Endothelial cell of umbilical vein (primary cell): ENCODE measurements around the gene NEAT1. TPM values are rescaled to one million over a fixed set of nuclear protein-coding genes. Genes with fewer than 3 reads are reported as not detected.
A peak's percentile ranks its signal among the peaks of the same experiment; 100 is the strongest.

Experiments used
- BruUV-seq: library from RNA; stranded (reverse); fragments of 400-500 nt; replicated peaks from 2 replicates; lab custom pipeline; 2021; lab: Mats Ljungman, UMichigan
- CTCF ChIA-PET: fragments of 300-600, 350-600 bp; sonication (Branson Sonifier 250); formaldehyde crosslinking; loops from one replicate; lab custom pipeline; 2021; ENCODE audit warnings: antibody characterized with exemption, inconsistent platforms; lab: Charles Lee
- POLR2A ChIA-PET: fragments of 300-600, 350-600 bp; sonication (Branson Sonifier 250); formaldehyde crosslinking; loops from one replicate; lab custom pipeline; 2021; ENCODE audit warnings: antibody characterized with exemption, inconsistent platforms; lab: Charles Lee
- DNase-seq: peaks from one replicate; pipeline ENCODE4 v3.0.0-alpha.2; 2011; ENCODE audit warnings: low read depth, low spot score
- FAIRE-seq: peaks from 2 replicates; lab custom pipeline; 2011; peaks lifted over from hg19 to GRCh38; lab: Jason Lieb, UNC
- H2AFZ ChIP-seq: 2 replicates; pipeline ENCODE4 v1.6.0; 2012; ENCODE audit warnings: low read depth, low read length, control low read depth, inconsistent platforms
- H3K27ac ChIP-seq: 2 replicates; pipeline ENCODE4 v1.5.1; 2011; ENCODE audit warnings: low read depth, mild to moderate bottlenecking, control low read depth, low read length, moderate library complexity; ENCODE audit not compliant: insufficient read depth
- H3K27me3 ChIP-seq, 2 experiments: 2 replicates each; pipeline versions ENCODE4 v1.6.0 to v1.6.1; 2011; ENCODE audit warnings: low read length in 2 of 2, mixed read lengths in 1 of 2; ENCODE audit not compliant: control insufficient read depth in 2 of 2, insufficient read depth in 2 of 2
- H3K36me3 ChIP-seq, 2 experiments: 2 replicates in 1 of 2; 3 replicates in 1 of 2; pipeline ENCODE4 v1.5.1; 2011; ENCODE audit warnings: low read length in 2 of 2, mild to moderate bottlenecking in 1 of 2, moderate library complexity in 1 of 2; ENCODE audit not compliant: control insufficient read depth in 2 of 2, insufficient read depth in 2 of 2; ENCODE audit errors: extremely low read depth in 1 of 2
- H3K4me1 ChIP-seq: 3 replicates; pipeline ENCODE4 v1.5.1; 2011; ENCODE audit warnings: mild to moderate bottlenecking, low read length; ENCODE audit not compliant: control insufficient read depth, insufficient read depth; ENCODE audit errors: extremely low read depth
- H3K4me2 ChIP-seq: 2 replicates; pipeline ENCODE4 v1.6.1; 2011; ENCODE audit warnings: low read length, control low read depth, mixed read lengths; ENCODE audit not compliant: insufficient read depth
- H3K4me3 ChIP-seq, 3 experiments: fragments of 200-600 bp in 1 of 3; sonication (generic), shearing (Covaris generic) in 1 of 3; replicated peaks in 1 of 3; 2 replicates each; pipeline ENCODE4 v1.5.1; 2011 to 2016; ENCODE audit warnings: control low read depth in 3 of 3, low read length in 3 of 3, mild to moderate bottlenecking in 2 of 3, inconsistent platforms in 1 of 3, low read depth in 1 of 3, moderate library complexity in 1 of 3; ENCODE audit not compliant: insufficient read depth in 1 of 3
- H3K79me2 ChIP-seq: 2 replicates; pipeline ENCODE4 v1.6.0; 2012; ENCODE audit warnings: low read length, inconsistent platforms; ENCODE audit not compliant: control insufficient read depth, insufficient read depth
- H3K9ac ChIP-seq: replicated peaks from 2 replicates; pipeline ENCODE3; 2011; ENCODE audit warnings: low read length, control low read depth; ENCODE audit not compliant: insufficient read depth; ENCODE audit errors: extremely low read depth
- H3K9me1 ChIP-seq: replicated peaks from 3 replicates; pipeline ENCODE4 v1.6.0; 2011; ENCODE audit warnings: mild to moderate bottlenecking, low read length; ENCODE audit not compliant: control insufficient read depth, insufficient read depth; ENCODE audit errors: extremely low read depth
- H3K9me3 ChIP-seq: replicated peaks from 2 replicates; pipeline ENCODE4 v1.5.1; 2012; ENCODE audit warnings: low read length, inconsistent platforms; ENCODE audit not compliant: control insufficient read depth, insufficient read depth
- H4K20me1 ChIP-seq: replicated peaks from 2 replicates; pipeline ENCODE3; 2011; ENCODE audit warnings: mild to moderate bottlenecking, low read length; ENCODE audit not compliant: control insufficient read depth, insufficient read depth; ENCODE audit errors: extremely low read depth
- CTCF ChIP-seq, 2 donors: IDR thresholded peaks; 1 replicate in 1 of 2; 2 replicates in 1 of 2; pipeline ENCODE4 v1.5.1; 2011; ENCODE audit warnings: low read length in 2 of 2, mild to moderate bottlenecking in 2 of 2, moderate library complexity in 2 of 2, control low read depth in 1 of 2, inconsistent platforms in 1 of 2, low read depth in 1 of 2; ENCODE audit not compliant: insufficient read depth in 1 of 2; ENCODE audit errors: extremely low read depth in 1 of 2
- EZH2 ChIP-seq: IDR thresholded peaks from 2 replicates; pipeline ENCODE4 v1.6.1; 2012; ENCODE audit warnings: borderline replicate concordance, low read depth, mild to moderate bottlenecking, moderate library complexity, low read length, inconsistent platforms; ENCODE audit not compliant: severe bottlenecking
- FOS ChIP-seq: IDR thresholded peaks from 2 replicates; pipeline ENCODE4 v1.6.1; 2011; ENCODE audit warnings: mild to moderate bottlenecking, low read length, moderate library complexity, borderline replicate concordance; ENCODE audit not compliant: insufficient read depth
- GATA2 ChIP-seq: IDR thresholded peaks from 2 replicates; pipeline ENCODE4 v1.7.0; 2011; ENCODE audit warnings: low read depth, mild to moderate bottlenecking, moderate library complexity, mixed read lengths, low read length; ENCODE audit not compliant: insufficient read length, insufficient read depth
- JUN ChIP-seq: IDR thresholded peaks from 2 replicates; pipeline ENCODE4 v1.6.1; 2011; ENCODE audit warnings: borderline replicate concordance, low read depth; ENCODE audit not compliant: insufficient read length, insufficient read depth
- MAX ChIP-seq: IDR thresholded peaks from 2 replicates; pipeline ENCODE4 v1.6.1; 2011; ENCODE audit not compliant: insufficient read depth, insufficient read length
- MYC ChIP-seq: IDR thresholded peaks from one replicate; pipeline ENCODE4 v1.6.1; 2011; ENCODE audit warnings: mild to moderate bottlenecking, low read depth, low read length
- POLR2A ChIP-seq: IDR thresholded peaks from 2 replicates; pipeline ENCODE4 v1.6.1; 2012; ENCODE audit warnings: low read depth, mild to moderate bottlenecking, control low read depth, low read length
- POLR2AphosphoS5 ChIP-seq: IDR thresholded peaks from 2 replicates; pipeline ENCODE4 v1.6.1; 2012; ENCODE audit warnings: low read depth, mild to moderate bottlenecking, control low read depth, low read length, moderate library complexity; ENCODE audit not compliant: insufficient read depth
- dilution Hi-C: fragments of 300-500 bp; cut with MboI; formaldehyde crosslinking; loops from one replicate; pipeline ENCODE4 v1.15.0; 2019; ENCODE audit warnings: low sequenced_read_pairs; ENCODE audit not compliant: extremely low pct_ligation_motif_present
- intact Hi-C: fragments of 100-400 bp; cut with micrococcal nuclease; formaldehyde crosslinking; loops from one replicate; pipeline ENCODE4 v1.10.0; 2022
- polyA plus RNA-seq, 4 experiments: library from polyadenylated mRNA; depleted of rRNA in 3 of 4; stranded (reverse) in 3 of 4; unstranded in 1 of 4; fragments of >200 nt; gene quantifications; 2 replicates each; pipeline versions ENCODE4 v1.2.1 to v1.2.3, GENCODE V29; 2011 to 2012; ENCODE audit warnings: missing spikeins in 1 of 4
- total RNA-seq: library from RNA; stranded (reverse); gene quantifications from 2 replicates; pipeline ENCODE4 v1.2.3, GENCODE V29; 2021

The NEAT1 gene
- total and polyA plus RNA-seq, 2 donors (not counting 3 experiments of a cell fraction or from before 2014, with no cell fraction given) = 34.4 to 957 TPM

- Histone ChIP-seq H3K4me1 (peaks cover 39% of the 10 kb centered on the region), H2AFZ (no peak overlapping the region), H3K36me3 (peaks cover 19 to 27% of the 10 kb centered on the region in 2 experiments), H3K4me2 (peak overlapping the region; percentile 21), H4K20me1 (peaks cover 16% of the 10 kb centered on the region), H3K9ac (no peak overlapping the region), H3K27me3 (no peaks in the 10 kb centered on the region), H3K4me3 (no peak overlapping the region), H3K9me3 (no peaks in the 10 kb centered on the region), H3K9me1 (no peaks in the 10 kb centered on the region), H3K79me2 (peaks cover 96% of the 10 kb centered on the region), H3K27ac (no peak overlapping the region)
- no peak for FAIRE-seq
- dilution Hi-C loops = no loop called here
- CTCF ChIA-PET = interaction anchor here (0.7 to 1.4 kb wide), 4 partner anchors 17 to 79 kb away, joined by 3 to 5 read pairs (median 4); no protein-coding TSS in a partner anchor
- TF ChIP-seq FOS (no peak), MYC (no peak), POLR2AphosphoS5 (no peak), EZH2 (no peak), MAX (no peak), POLR2A (no peak), CTCF (IDR thresholded peaks at IDR 0.05; ENCODE audit: extremely low read depth in 1 of 2, insufficient read depth in 1 of 2, low read depth in 1 of 2, low read length in 2 of 2) (no peak), JUN (no peak), GATA2 (no peak)
- intact Hi-C loops = no loop called here
- DNase-seq = peak; percentile 26
- no TSS peak for BruUV-seq
- POLR2A ChIA-PET = interaction anchor here (0.6 to 1.5 kb wide), 3 partner anchors 10 to 66 kb away, joined by 3 to 4 read pairs (median 4); partner anchors contain the start of genes MALAT1 and NEAT1
These were observed 9.6 kb downstream of the NEAT1 start for GRCh38 chr11:65432100-65432650.
